GM19099 (cell line): Measurements from ENCODE around the gene TMEM131L.

Source experiments
- POLR2A ChIP-seq: IDR thresholded peaks from 3 replicates; pipeline ENCODE4 v1.6.1; 2011; ENCODE audit warnings: low read depth; ENCODE audit not compliant: insufficient read length; ENCODE audit errors: extremely low read depth

The TMEM131L gene

DNA sequence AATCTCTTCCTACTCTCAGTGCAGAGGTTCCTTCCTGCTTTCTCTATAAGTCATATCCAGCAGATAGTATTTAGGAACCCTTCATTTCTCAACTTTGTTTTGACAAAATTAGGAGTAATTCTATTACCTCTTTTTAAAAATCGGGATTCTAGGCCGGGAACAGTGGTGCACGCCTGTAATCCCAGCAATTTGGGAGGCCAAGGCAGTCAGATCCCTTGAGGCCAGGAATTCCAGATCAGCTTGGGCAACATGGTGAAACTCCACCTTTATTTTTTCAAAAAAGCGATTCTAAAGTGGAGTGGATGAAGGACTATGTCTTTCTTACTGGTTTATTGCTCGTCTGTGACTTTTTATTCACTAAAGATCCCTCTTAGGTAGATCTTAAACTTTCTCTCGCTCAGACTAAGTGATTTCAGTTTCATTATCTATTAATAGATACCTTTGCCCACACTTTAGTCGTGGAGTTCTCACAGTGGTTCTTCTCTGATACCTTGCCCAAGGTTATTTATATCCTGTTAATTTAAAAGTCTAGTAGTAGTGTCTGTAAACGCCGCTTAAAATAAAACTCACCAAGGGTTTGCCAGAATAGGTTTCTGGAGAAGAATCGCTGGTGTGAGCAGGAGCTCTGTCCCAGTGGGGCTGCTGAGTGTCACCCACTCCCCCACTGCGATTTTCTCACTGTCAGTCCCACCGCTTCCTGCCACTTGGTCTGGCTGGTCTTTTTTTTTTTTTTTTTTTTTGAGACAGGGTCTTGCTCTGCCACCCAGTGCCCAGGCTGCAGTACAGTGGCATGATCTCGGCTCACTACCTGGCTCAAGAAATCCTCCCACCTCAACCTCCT, 27.0 kb upstream of the TMEM131L start:
- no peak for TF ChIP-seq POLR2A

- TF ChIP-seq POLR2A, result no peak
Observed at GRCh38 chr4:153439831-153440230, 26.3 kb upstream of the TMEM131L start.

GRCh38 chr4:153440475-153440874, 25.7 kb upstream of the TMEM131L start:
- TF ChIP-seq POLR2A, result no peak

DNA sequence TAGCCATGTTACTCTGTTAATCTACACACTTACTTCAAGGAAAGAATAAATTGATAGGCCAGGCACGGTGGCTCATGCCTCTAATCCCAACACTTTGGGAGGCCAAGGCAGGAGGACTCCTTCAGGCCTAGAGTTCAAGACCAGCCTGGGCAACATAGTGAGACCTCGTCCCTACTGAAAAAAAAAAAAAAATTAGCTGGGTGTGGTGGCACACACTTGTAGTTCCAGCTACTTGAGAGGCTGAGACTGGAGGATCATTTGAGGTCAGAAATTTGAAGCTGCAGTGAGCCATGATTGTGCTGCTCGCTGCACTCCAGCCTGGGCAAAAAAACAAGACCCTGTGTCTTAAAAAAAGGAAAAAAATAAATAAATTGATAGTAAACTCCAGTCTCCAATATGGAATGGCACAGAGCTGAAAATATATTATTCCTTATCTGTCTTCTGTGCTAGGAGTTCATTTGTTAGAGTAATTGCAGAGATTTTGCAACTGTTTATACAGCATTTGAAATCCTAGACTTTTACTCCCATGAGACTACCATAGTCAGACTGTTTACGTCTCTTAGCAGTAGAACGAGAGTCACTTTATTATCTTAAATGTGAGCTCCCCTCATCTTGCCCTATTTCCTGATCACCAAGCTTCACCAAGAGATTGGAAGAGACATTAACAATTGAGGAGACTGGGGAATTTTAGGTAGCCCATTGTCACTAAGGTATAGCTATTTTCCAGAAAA, 18.8 kb upstream of the TMEM131L start:
- no peak for TF ChIP-seq POLR2A

GRCh38 chr4:153448003-153448731, 18.0 kb upstream of the TMEM131L start:
- no peak for TF ChIP-seq POLR2A

- no peak for TF ChIP-seq POLR2A
Observed at GRCh38 chr4:153449338-153449737, 16.8 kb upstream of the TMEM131L start.

DNA sequence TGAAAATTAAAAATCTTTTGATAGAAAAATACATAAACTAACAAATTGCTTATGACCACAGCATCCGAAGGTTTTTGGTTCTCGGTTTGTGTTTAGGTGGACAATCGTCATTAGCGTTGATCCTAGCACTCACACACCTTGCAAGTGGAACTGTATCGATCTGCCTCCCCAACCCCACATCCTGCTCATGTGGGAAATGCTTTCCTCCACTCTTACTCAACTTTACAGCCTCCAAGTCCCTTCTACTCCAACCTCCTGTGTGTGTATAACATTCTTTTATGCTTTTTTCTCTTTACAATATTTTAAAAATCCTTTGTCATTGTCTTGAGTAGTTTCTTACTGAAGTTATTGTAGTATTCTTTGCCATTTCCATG, 15.6 kb upstream of the TMEM131L start:
- no peak for TF ChIP-seq POLR2A

GRCh38 chr4:153451911-153452657, 14.1 kb upstream of the TMEM131L start:
- TF ChIP-seq POLR2A, result no peak

DNA sequence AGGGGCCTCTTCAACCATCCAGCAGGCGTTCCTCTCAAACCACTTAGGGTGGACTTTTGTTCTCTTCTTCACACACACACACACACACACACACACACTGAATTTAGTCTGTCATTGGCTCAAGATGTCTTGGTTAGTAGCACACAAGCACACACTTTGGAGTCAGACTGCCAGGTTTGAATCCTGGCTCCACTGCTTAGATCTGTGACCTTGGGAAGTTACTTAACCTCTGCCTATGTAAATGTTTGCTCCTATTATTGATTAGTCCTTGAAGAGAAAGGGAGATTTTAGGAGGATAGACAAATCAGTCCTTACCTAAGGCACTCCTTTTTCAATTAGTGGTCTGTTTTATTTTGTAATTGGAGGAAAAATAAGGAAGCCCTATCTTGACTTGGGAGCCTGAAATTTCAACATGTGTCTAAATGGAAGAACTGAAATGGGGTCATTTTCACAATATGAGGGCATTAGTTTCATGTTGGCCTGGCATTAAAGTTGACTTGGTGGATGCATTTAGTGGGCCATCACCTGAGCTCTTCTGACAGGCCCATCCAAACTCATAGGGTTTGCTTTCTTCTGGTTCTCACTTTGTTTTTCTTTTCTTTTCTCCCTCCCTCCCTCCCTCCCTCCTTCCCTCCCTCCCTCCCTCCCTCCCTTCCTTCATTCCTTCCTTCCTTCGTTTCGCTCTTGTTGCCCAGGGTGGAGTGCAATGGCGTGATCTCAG, 13.3 kb upstream of the TMEM131L start:
- no peak for TF ChIP-seq POLR2A

- no peak for TF ChIP-seq POLR2A
Observed at GRCh38 chr4:153453402-153453801, 12.8 kb upstream of the TMEM131L start.

DNA sequence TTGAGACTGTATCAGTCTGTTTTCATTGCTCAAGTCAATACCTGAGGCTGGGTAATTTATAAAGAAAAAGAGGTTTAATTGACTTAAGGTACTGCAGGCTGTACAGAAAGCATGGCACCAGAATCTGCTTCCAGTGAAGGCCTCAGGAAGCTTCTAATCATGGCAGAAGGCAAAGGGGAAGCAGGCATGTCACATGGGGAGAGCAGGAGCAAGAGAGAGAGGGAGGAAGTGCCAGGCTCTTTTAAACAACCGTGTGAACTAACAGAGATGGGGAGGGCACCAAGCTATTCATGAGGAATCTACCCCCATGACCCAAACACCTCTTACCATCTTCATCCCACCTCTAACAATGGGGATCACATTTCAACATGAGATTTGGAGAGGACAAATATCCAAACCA, 7.2 kb upstream of the TMEM131L start:
- no peak for TF ChIP-seq POLR2A

DNA sequence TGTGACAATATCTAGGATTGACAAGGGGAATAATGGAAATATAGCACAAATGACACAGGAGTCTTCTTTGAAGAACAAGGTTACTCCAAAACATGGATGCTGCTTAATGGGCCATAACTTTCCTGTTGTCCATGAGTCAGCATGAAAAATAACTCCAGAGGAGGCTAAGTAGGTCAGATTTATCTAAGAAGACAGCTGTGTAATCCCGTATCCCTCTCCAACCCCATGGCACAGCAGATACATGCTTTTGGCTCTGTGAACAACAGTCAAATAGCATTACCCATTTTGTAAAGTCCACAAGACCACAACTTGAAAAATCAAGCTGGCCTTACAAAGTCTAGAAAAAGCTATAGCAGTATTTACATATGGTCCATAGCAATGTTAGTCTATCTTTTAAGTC, 2.1 kb upstream of the TMEM131L start:
- no peak for TF ChIP-seq POLR2A

DNA sequence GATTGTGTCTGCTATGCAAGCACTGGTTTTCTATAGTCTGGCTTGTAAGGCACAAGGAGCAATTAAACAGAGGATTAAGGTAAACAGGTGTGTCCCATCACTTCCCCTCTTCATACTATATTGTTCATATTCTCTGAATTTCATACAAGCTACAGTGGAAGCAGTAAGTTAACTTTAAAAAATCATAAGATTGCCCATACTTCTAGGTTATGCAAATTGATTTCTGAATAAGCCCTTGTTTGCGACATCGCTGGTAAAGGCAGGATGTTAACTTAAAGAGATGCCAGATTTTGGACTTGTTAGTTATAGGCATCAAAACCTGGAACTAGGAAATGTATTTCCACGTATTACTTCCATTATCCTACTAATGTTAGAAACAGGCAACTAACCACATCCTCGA, 1.0 kb upstream of the TMEM131L start:
- TF ChIP-seq POLR2A, result no peak

GRCh38 chr4:153465615-153466080, 512 bp upstream of the TMEM131L start:
- no peak for TF ChIP-seq POLR2A

DNA sequence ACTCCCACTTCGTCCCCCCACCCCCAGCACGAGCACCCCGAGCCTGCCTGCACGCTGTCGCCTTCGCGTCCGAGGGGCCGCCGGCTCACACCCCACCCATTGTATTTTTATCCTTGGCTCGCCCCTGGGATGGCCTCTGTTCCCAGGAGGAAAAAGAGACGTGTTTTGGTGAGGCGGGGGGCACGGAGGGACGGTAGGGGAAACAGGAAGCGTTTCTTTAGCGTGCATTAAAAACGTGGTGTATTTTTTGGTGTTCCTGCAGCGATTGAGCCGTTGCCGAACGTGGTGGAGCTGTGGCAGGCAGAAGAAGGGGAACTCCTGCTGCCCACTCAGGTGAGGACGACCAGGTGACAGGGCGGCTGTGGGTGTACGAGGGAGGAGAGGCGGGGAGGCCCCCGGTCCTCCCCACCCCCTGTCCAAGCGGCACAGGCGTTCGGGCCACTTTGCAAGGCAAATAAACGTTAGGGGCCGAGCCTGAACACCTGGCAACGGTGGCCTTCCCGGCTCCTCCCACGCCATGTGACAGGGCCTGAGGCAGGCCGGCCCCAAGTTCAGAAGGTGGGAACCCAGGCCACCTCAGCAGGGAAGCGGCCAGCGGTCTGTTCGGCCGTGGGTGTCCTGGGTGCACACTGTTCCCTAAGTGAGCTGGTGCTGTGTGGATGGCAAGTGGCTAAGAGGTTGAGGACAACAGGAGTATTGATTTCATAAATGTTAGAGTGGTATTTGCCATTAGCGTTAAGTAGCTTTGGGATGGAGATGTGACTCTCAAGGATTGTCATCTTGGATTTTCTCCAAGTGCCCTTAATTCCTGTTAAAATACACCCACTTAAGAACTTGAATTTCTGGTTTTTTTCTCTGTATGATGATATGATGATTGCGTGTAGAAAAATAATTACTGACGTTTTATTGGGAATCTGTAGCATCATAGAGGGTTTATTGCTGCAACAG, 1.1 kb downstream of the TMEM131L start:
- TF ChIP-seq POLR2A, result peak; percentile 83
